Gastrocnemius medialis (tissue), 4 donors: Measurements from ENCODE around the gene DEFB127.

Source experiments
- POLR2A ChIP-seq, 2 donors: fragments of 450-650 bp; IDR thresholded peaks; one replicate each; pipeline ENCODE4 v1.6.1; 2017; ENCODE audit warnings: antibody characterized with exemption in 2 of 2, mild to moderate bottlenecking in 2 of 2, moderate library complexity in 2 of 2
- TF ChIP-seq, protein P1 (sequence below), 5 experiments: fragments of 450-650 bp in 3 of 5; fragments of 200-600 bp in 2 of 5; sonication (generic) in 2 of 5; IDR thresholded peaks in 4 of 5; conservative IDR thresholded peaks in 1 of 5; 1 replicate in 4 of 5; 2 replicates in 1 of 5; pipeline ENCODE4 v1.5.1; 2016 to 2019; ENCODE audit warnings: antibody characterized with exemption in 5 of 5, mild to moderate bottlenecking in 3 of 5, moderate library complexity in 3 of 5

DNA sequence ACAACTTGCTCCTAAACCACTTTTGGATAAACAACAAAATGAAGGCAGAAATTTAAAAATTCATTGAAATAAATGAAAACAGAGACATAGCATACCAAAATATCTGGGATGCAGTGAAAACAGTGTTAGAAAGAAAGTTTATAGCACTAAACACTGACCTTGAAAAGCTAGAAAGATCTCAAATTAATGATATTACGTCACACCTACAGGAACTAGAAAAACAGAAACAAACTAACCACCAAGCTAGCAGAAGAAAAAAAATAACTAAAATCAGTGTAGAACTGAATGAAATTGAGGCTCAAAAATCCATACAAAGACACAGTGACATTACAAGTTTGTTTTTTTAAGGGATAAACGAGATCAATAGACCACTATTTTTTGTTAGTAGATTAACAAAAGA lies 27.0 kb downstream of the DEFB127 start:
- TF ChIP-seq POLR2A (IDR thresholded peaks at IDR 0.05) = no peak
- TF ChIP-seq, protein P1, sequence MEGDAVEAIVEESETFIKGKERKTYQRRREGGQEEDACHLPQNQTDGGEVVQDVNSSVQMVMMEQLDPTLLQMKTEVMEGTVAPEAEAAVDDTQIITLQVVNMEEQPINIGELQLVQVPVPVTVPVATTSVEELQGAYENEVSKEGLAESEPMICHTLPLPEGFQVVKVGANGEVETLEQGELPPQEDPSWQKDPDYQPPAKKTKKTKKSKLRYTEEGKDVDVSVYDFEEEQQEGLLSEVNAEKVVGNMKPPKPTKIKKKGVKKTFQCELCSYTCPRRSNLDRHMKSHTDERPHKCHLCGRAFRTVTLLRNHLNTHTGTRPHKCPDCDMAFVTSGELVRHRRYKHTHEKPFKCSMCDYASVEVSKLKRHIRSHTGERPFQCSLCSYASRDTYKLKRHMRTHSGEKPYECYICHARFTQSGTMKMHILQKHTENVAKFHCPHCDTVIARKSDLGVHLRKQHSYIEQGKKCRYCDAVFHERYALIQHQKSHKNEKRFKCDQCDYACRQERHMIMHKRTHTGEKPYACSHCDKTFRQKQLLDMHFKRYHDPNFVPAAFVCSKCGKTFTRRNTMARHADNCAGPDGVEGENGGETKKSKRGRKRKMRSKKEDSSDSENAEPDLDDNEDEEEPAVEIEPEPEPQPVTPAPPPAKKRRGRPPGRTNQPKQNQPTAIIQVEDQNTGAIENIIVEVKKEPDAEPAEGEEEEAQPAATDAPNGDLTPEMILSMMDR (IDR thresholded peaks at IDR 0.05 in 4 of 5, conservative IDR thresholded peaks at IDR 0.05 in 1 of 5) = no peak
